Liver (tissue), 9 donors: ENCODE results near the gene TCEA2. TPM values are rescaled to one million over a fixed set of nuclear protein-coding genes. Genes with fewer than 3 reads are reported as not detected.
A peak's percentile ranks its signal among the peaks of the same experiment; 100 is the strongest.

Experiments
- DNase-seq: peaks from one replicate; pipeline ENCODE4 v3.0.0-alpha.2; 2017; ENCODE audit warnings: low spot score
- H3K27ac ChIP-seq, 2 donors: one replicate each; pipeline ENCODE4 v1.7.0; 2013; ENCODE audit warnings: inconsistent platforms in 2 of 2, low read length in 2 of 2, control low read depth in 1 of 2, low read depth in 1 of 2, mild to moderate bottlenecking in 1 of 2
- H3K27me3 ChIP-seq, 4 donors: one replicate each; pipeline versions ENCODE4 v1.6.1 to v1.7.0; 2013; ENCODE audit warnings: low read length in 3 of 4, inconsistent platforms in 1 of 4, mild to moderate bottlenecking in 1 of 4, moderate library complexity in 1 of 4; ENCODE audit not compliant: control insufficient read depth in 4 of 4, insufficient read depth in 4 of 4
- H3K36me3 ChIP-seq, 4 donors: one replicate each; pipeline versions ENCODE4 v1.6.1 to v1.7.0; 2013; ENCODE audit warnings: low read length in 3 of 4, mild to moderate bottlenecking in 3 of 4, low read depth in 1 of 4, moderate library complexity in 1 of 4; ENCODE audit not compliant: control insufficient read depth in 4 of 4, insufficient read depth in 3 of 4
- H3K4me1 ChIP-seq, 4 donors: one replicate each; pipeline versions ENCODE4 v1.6.1 to v1.7.0; 2013; ENCODE audit warnings: low read length in 3 of 4, mild to moderate bottlenecking in 3 of 4, moderate library complexity in 1 of 4; ENCODE audit not compliant: control insufficient read depth in 4 of 4, insufficient read depth in 4 of 4
- H3K4me3 ChIP-seq, 3 donors: one replicate each; pipeline versions ENCODE4 v1.6.1 to v1.7.0; 2013; ENCODE audit warnings: low read length in 3 of 3, control low read depth in 1 of 3, low read depth in 1 of 3, mild to moderate bottlenecking in 1 of 3
- H3K9ac ChIP-seq, 2 donors: one replicate each; pipeline ENCODE4 v1.7.0; 2013; ENCODE audit warnings: low read length in 2 of 2, mild to moderate bottlenecking in 2 of 2, moderate library complexity in 2 of 2, control low read depth in 1 of 2, low read depth in 1 of 2
- H3K9me3 ChIP-seq, 4 donors: one replicate each; pipeline versions ENCODE4 v1.6.1 to v1.7.0; 2013; ENCODE audit warnings: low read length in 3 of 4; ENCODE audit not compliant: control insufficient read depth in 4 of 4
- EGR1 ChIP-seq, 2 donors: IDR thresholded peaks; 2 replicates each; pipeline ENCODE4 v1.6.1; 2016 to 2018; ENCODE audit warnings: antibody characterized with exemption in 2 of 2, low read depth in 2 of 2
- FOXA2 ChIP-seq: IDR thresholded peaks from 2 replicates; pipeline ENCODE4 v1.6.1; 2016; ENCODE audit warnings: antibody characterized with exemption
- JUND ChIP-seq, 2 donors: IDR thresholded peaks; 2 replicates each; pipeline ENCODE4 v1.6.1; 2016; ENCODE audit warnings: antibody characterized with exemption in 2 of 2
- NR2F2 ChIP-seq: IDR thresholded peaks from 2 replicates; pipeline ENCODE4 v1.6.1; 2016; ENCODE audit warnings: antibody characterized with exemption
- RAD21 ChIP-seq, 2 donors: IDR thresholded peaks; 2 replicates each; pipeline ENCODE4 v1.6.1; 2016; ENCODE audit warnings: antibody characterized with exemption in 2 of 2, mild to moderate bottlenecking in 2 of 2
- YY1 ChIP-seq: IDR thresholded peaks from 2 replicates; pipeline ENCODE4 v1.6.1; 2016; ENCODE audit warnings: antibody characterized with exemption, mild to moderate bottlenecking
- WGBS: extraction: QIAGEN DNeasy Blood & Tissue Kit; methylation state at CpG from one replicate; pipeline ENCODE4 v1.1.7; 2013; 5-methylcytosine and 5-hydroxymethylcytosine counted together
- polyA plus RNA-seq, 2 donors: library from polyadenylated mRNA; stranded (reverse) in 1 of 2; unstranded in 1 of 2; fragments of 200-250 nt in 1 of 2; fragments of >200 nt in 1 of 2; fragmentation: Nextera tagmentation in 1 of 2; extraction: Ambion mirVana in 1 of 2; gene quantifications; one replicate each; pipeline versions ENCODE4 v1.2.1 to v1.2.3, GENCODE V29; 2013 to 2015
- total RNA-seq, 2 donors: library from RNA; depleted of rRNA; stranded (reverse); fragments of >200 nt; gene quantifications; one replicate each; pipeline ENCODE4 v1.2.3, GENCODE V29; 2014
- TF ChIP-seq, protein P1 (sequence below): fragments of 150-350 bp; IDR thresholded peaks from 2 replicates; pipeline ENCODE4 v1.5.1; 2017; ENCODE audit warnings: improper control_type of control experiment, low read depth, low read length; ENCODE audit not compliant: missing input control
- donor health status: healthy.
- donor health status: healthy.
- donor health status: healthy.
- donor health status: healthy.
- donor health status: healthy.

TCEA2 gene
- total and polyA plus RNA-seq, 4 donors = 4.6 to 22.6 (median 11.8) TPM

DNA sequence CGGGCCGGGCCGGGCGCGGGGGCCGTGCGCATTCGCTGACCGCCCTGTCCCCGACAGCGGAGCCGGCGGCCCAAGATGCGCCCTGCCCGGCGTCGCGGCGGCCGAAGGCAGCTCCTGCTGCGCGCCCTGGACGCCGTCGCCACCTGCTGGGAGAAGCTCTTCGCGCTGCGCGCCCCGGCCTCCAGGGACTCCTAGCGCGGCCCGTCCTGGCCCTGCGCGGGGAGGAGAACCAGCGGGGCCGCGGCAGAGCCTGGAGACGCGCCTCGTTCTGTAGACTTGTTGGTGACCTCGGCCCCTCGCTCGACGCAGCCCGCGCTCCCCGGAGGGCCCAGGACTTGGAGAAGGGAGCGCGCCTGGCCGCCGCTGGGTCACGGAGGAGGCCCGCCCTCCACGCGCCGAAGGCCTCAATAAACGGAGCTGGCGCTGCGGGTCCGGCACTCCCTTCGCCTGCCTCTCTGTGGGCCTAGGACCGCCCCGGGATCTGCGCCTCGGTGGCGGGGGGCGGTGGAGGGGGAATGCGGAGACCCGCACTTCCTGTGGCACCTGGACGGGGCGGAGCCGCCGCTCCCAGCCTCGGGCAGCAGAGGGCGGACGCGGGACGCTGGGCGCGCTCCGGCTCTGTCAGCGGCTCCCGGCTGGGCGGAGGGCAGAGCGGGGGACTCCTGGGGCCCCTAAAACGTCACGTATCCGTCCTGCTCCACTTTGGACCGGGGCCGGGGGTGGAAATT lies 24.3 kb upstream of the TCEA2 start:
- DNase-seq = peak; percentile 72
- Histone ChIP-seq H3K36me3 (peaks cover 0 to 11% (median 5%) of the 10 kb centered on the region in 4 donors), H3K9ac (no peak overlapping the region), H3K4me3 (peak overlapping the region in 2 of 3 donors; percentile 58 to 61), H3K27ac (peak overlapping the region; percentile 36 to 66), H3K27me3 (peaks cover 0 to 3% (median 2%) of the 10 kb centered on the region in 4 donors), H3K4me1 (peaks cover 7 to 26% (median 11%) of the 10 kb centered on the region in 4 donors), H3K9me3 (no peaks in the 10 kb centered on the region)
- TF ChIP-seq RAD21 (IDR thresholded peaks at IDR 0.05) = peak; percentile 61 to 66
- TF ChIP-seq, protein P1, sequence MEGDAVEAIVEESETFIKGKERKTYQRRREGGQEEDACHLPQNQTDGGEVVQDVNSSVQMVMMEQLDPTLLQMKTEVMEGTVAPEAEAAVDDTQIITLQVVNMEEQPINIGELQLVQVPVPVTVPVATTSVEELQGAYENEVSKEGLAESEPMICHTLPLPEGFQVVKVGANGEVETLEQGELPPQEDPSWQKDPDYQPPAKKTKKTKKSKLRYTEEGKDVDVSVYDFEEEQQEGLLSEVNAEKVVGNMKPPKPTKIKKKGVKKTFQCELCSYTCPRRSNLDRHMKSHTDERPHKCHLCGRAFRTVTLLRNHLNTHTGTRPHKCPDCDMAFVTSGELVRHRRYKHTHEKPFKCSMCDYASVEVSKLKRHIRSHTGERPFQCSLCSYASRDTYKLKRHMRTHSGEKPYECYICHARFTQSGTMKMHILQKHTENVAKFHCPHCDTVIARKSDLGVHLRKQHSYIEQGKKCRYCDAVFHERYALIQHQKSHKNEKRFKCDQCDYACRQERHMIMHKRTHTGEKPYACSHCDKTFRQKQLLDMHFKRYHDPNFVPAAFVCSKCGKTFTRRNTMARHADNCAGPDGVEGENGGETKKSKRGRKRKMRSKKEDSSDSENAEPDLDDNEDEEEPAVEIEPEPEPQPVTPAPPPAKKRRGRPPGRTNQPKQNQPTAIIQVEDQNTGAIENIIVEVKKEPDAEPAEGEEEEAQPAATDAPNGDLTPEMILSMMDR = peak; percentile 67
- no peak for TF ChIP-seq FOXA2
- WGBS = under 1% methylated on average over 91 of the region's 91 CpGs

GRCh38 chr20:64039293-64040160 lies 23.5 kb upstream of the TCEA2 start:
- no peak for DNase-seq
- H3K4me1 ChIP-seq = peaks cover 7 to 26% (median 11%) of the 10 kb centered on the region in 4 donors
- peak; percentile 27 for TF ChIP-seq NR2F2
- TF ChIP-seq JUND (IDR thresholded peaks at IDR 0.05) = no peak
- no peak overlapping the region for H3K9ac ChIP-seq
- H3K27ac ChIP-seq = no peak overlapping the region
- 21% methylated on average over 17 of the region's 17 CpGs for WGBS
- H3K27me3 ChIP-seq = peaks cover 0 to 3% (median 2%) of the 10 kb centered on the region in 4 donors
- H3K9me3 ChIP-seq = no peaks in the 10 kb centered on the region
- H3K4me3 ChIP-seq = peak overlapping the region in 1 of 3 donors; percentile 61
- H3K36me3 ChIP-seq = peaks cover 0 to 7% (median 1%) of the 10 kb centered on the region in 4 donors

GRCh38 chr20:64040231-64041039 lies 22.6 kb upstream of the TCEA2 start:
- 68% methylated on average over 12 of the region's 12 CpGs for WGBS
- TF ChIP-seq NR2F2 (no peak), YY1 (no peak), EGR1 (IDR thresholded peaks at IDR 0.05; ENCODE audit: low read depth in 2 of 2) (no peak)
- Histone ChIP-seq H3K36me3 (no peaks in the 10 kb centered on the region), H3K27ac (peak overlapping the region in 1 of 2 donors; percentile 7), H3K4me3 (no peak overlapping the region), H3K9ac (no peak overlapping the region), H3K4me1 (peaks cover 7 to 26% (median 11%) of the 10 kb centered on the region in 4 donors), H3K27me3 (peaks cover 0 to 3% (median 2%) of the 10 kb centered on the region in 4 donors), H3K9me3 (no peaks in the 10 kb centered on the region)
- no peak for DNase-seq
